K562 (cell line): ENCODE data around the gene HGFAC. TPM values are rescaled to one million over a fixed set of nuclear protein-coding genes. Genes with fewer than 3 reads are reported as not detected.

Source experiments
- ATAC-seq: fragments of 200-7000 bp; cut with Tn5 transposase; 3 replicates; pipeline ENCODE4 v1.9.1; 2020; ENCODE audit warnings: moderate library complexity
- BruUV-seq: library from RNA; stranded (reverse); fragments of 400-500 nt; replicated peaks from 2 replicates; lab custom pipeline; 2021; lab: Mats Ljungman, UMichigan
- CTCF ChIA-PET: fragments of 300-600 bp; formaldehyde crosslinking; extraction: SDS; loops from one replicate; lab custom pipeline; 2021; ENCODE audit warnings: low intra/inter-chr PET ratio; lab: Yijun Ruan, JAX
- POLR2A ChIA-PET: fragments of 300-600, 350-650 bp; sonication (Branson Sonifier 250); formaldehyde crosslinking; extraction: SDS; loops from one replicate; lab custom pipeline; 2021; ENCODE audit warnings: antibody characterized with exemption, inconsistent platforms; lab: Yijun Ruan, JAX
- DNase-seq, 4 experiments: peaks; one replicate each; pipeline versions ENCODE4 v3.0.0 to v3.0.0-alpha.2; 2011 to 2018; ENCODE audit warnings: low spot score in 3 of 4, mixed read lengths in 3 of 4; ENCODE audit errors: extremely low read depth in 1 of 4
- FAIRE-seq: peaks from 2 replicates; lab custom pipeline; 2011; peaks lifted over from hg19 to GRCh38; lab: Jason Lieb, UNC
- H2AFZ ChIP-seq: 2 replicates; pipeline ENCODE4 v1.6.0; 2011; ENCODE audit warnings: low read depth, low read length, control low read depth, inconsistent platforms
- H3K27ac ChIP-seq: fragments of 200-600 bp; 3 replicates; pipeline ENCODE4 v1.8.0; 2011; ENCODE audit warnings: low read depth, mild to moderate bottlenecking, control low read depth, inconsistent platforms, low read length, moderate library complexity, mixed read lengths; ENCODE audit errors: extremely low read depth
- H3K27me3 ChIP-seq, 2 experiments: fragments of 300-600 bp in 1 of 2; 2 replicates in 1 of 2; 3 replicates in 1 of 2; pipeline versions ENCODE4 v1.6.0 to v1.8.0; 2011; ENCODE audit warnings: inconsistent platforms in 2 of 2, low read length in 2 of 2, mild to moderate bottlenecking in 1 of 2, mixed read lengths in 1 of 2, moderate library complexity in 1 of 2; ENCODE audit not compliant: control insufficient read depth in 2 of 2, insufficient read depth in 2 of 2
- H3K36me3 ChIP-seq: fragments of 300-600 bp; 3 replicates; pipeline ENCODE4 v1.8.0; 2011; ENCODE audit warnings: mild to moderate bottlenecking, low read length, inconsistent platforms; ENCODE audit not compliant: control insufficient read depth, insufficient read depth
- H3K4me1 ChIP-seq, 2 experiments: fragments of 200-600 bp in 1 of 2; replicated peaks in 1 of 2; 2 replicates in 1 of 2; 3 replicates in 1 of 2; pipeline versions ENCODE4 v1.5.1 to v1.8.0; 2011; ENCODE audit warnings: inconsistent platforms in 2 of 2, low read length in 2 of 2, mild to moderate bottlenecking in 1 of 2, mixed read lengths in 1 of 2, moderate library complexity in 1 of 2; ENCODE audit not compliant: control insufficient read depth in 2 of 2, insufficient read depth in 2 of 2
- H3K4me2 ChIP-seq: 2 replicates; pipeline ENCODE4 v1.6.1; 2011; ENCODE audit warnings: low read length, control low read depth, inconsistent platforms, mixed read lengths; ENCODE audit not compliant: insufficient read depth
- H3K4me3 ChIP-seq: fragments of 200-600 bp; sonication (generic), shearing (Covaris generic); 2 replicates; pipeline ENCODE4 v1.5.1; 2016; ENCODE audit warnings: control low read depth, inconsistent platforms
- H3K79me2 ChIP-seq: fragments of 200-600 bp; 3 replicates; pipeline ENCODE4 v1.8.0; 2011; ENCODE audit warnings: low read length, inconsistent platforms; ENCODE audit not compliant: control insufficient read depth, insufficient read depth
- H3K9ac ChIP-seq, 2 experiments: 2 replicates each; pipeline versions ENCODE4 v1.6.0 to v1.6.1; 2011; ENCODE audit warnings: low read depth in 2 of 2, low read length in 2 of 2, control low read depth in 1 of 2, inconsistent platforms in 1 of 2, mild to moderate bottlenecking in 1 of 2, mixed read lengths in 1 of 2; ENCODE audit not compliant: insufficient read depth in 1 of 2
- H3K9me1 ChIP-seq: one replicate; pipeline ENCODE4 v1.6.0; 2011; ENCODE audit warnings: inconsistent platforms, mild to moderate bottlenecking, low read length, moderate library complexity; ENCODE audit not compliant: control insufficient read depth, insufficient read depth
- H3K9me3 ChIP-seq: replicated peaks from 2 replicates; pipeline ENCODE4 v1.5.1; 2011; ENCODE audit warnings: low read depth, low read length, inconsistent platforms; ENCODE audit not compliant: control insufficient read depth, insufficient read depth
- H4K20me1 ChIP-seq: replicated peaks from 2 replicates; pipeline ENCODE4 v1.6.1; 2011; ENCODE audit warnings: low read length, inconsistent platforms, mixed read lengths; ENCODE audit not compliant: control insufficient read depth, insufficient read depth
- AFF1 ChIP-seq, 2 experiments: fragments of 450-650 bp; IDR thresholded peaks; 2 replicates each; pipeline ENCODE4 v1.6.1; 2018; ENCODE audit warnings: mild to moderate bottlenecking in 2 of 2, low read depth in 1 of 2; ENCODE audit not compliant: partially characterized antibody in 2 of 2
- FOXK1 ChIP-seq: sonication (generic); formaldehyde crosslinking; IDR thresholded peaks from 2 replicates; pipeline ENCODE4 v1.8.0; 2022; ENCODE audit warnings: missing genetic modification reagents, mild to moderate bottlenecking, borderline replicate concordance
- HNRNPL ChIP-seq: fragments of 200-400 bp; formaldehyde crosslinking; IDR thresholded peaks from 2 replicates; pipeline ENCODE4 v1.6.1; 2017; ENCODE audit warnings: low read depth, mild to moderate bottlenecking, low read length
- KLF16 ChIP-seq: IDR thresholded peaks from 2 replicates; pipeline ENCODE4 v1.6.1; 2016; ENCODE audit warnings: antibody characterized with exemption
- PPARD ChIP-seq: fragments of 250-450 bp; sonication (Bioruptor Pico); IDR thresholded peaks from 2 replicates; pipeline ENCODE4 v1.8.0; 2022; ENCODE audit warnings: inconsistent platforms, mild to moderate bottlenecking, moderate library complexity
- TAF7 ChIP-seq: fragments of 450-650 bp; IDR thresholded peaks from 2 replicates; pipeline ENCODE4 v1.6.1; 2016; ENCODE audit warnings: missing genetic modification characterization, missing compliant biosample characterization
- U2AF2 ChIP-seq: fragments of 200-400 bp; formaldehyde crosslinking; optimal IDR thresholded peaks from 2 replicates; pipeline ENCODE3; 2017; ENCODE audit warnings: low read depth, mild to moderate bottlenecking, low read length
- XRCC5 ChIP-seq: fragments of 200-400 bp; formaldehyde crosslinking; IDR thresholded peaks from 2 replicates; pipeline ENCODE4 v1.6.1; 2017; ENCODE audit warnings: low read depth, mild to moderate bottlenecking, low read length
- ZBED1 ChIP-seq: IDR thresholded peaks from 2 replicates; pipeline ENCODE4 v1.6.1; 2014
- ZNF143 ChIP-seq: sonication (generic); formaldehyde crosslinking; IDR thresholded peaks from 2 replicates; pipeline ENCODE4 v1.9.0; 2022; ENCODE audit warnings: mild to moderate bottlenecking, missing genetic modification reagents
- ZNF586 ChIP-seq: fragments of 450-650 bp; formaldehyde crosslinking; conservative IDR thresholded peaks from 2 replicates; pipeline ENCODE4 v1.4.0; 2020; ENCODE audit warnings: mild to moderate bottlenecking, moderate library complexity
- WGBS: fragments of 100-300 bp; shearing (Covaris generic); methylation state at CpG from one replicate; pipeline ENCODE4 v1.1.6; 2016; ENCODE audit warnings: low coverage, mixed read lengths; ENCODE audit not compliant: insufficient coverage; ENCODE audit errors: missing lambda C conversion rate; 5-methylcytosine and 5-hydroxymethylcytosine counted together
- in situ Hi-C: fragments of 300-500 bp; cut with MboI; formaldehyde crosslinking; loops from 4 replicates; pipeline ENCODE4 v1.15.0; 2018; ENCODE audit warnings: inconsistent platforms, mixed read lengths
- intact Hi-C: fragments of 100-400 bp; cut with micrococcal nuclease; formaldehyde crosslinking; loops from 2 replicates; pipeline ENCODE4 v1.14.2; 2022
- polyA plus RNA-seq, 8 experiments: library from polyadenylated mRNA; depleted of rRNA in 4 of 8; stranded (reverse) in 5 of 8; unstranded in 3 of 8; fragments of >200 nt; fragmentation: Nextera tagmentation in 2 of 8; fragmentation: Illumina TruSeq in 1 of 8; extraction: Ambion mirVana in 2 of 8; extraction: Trizol in 1 of 8; gene quantifications; 2 replicates each; pipeline versions ENCODE4 v1.2.1 to v1.2.3, GENCODE V29; 2011 to 2014; ENCODE audit warnings: inconsistent platforms in 1 of 8, missing spikeins in 1 of 8
- total RNA-seq, 7 experiments: library from RNA; depleted of rRNA in 6 of 7; stranded (reverse); fragments of >200 nt in 6 of 7; fragmentation: Illumina TruSeq in 2 of 7; extraction: Trizol in 2 of 7; gene quantifications; 2 replicates each; pipeline versions ENCODE4 v1.2.1 to v1.2.3, GENCODE V29; 2011 to 2021; ENCODE audit warnings: low replicate concordance in 1 of 7
- TF ChIP-seq, protein P1 (sequence below): sonication (generic); formaldehyde crosslinking; IDR thresholded peaks from 2 replicates; pipeline ENCODE4 v1.8.0; 2022; ENCODE audit warnings: missing genetic modification reagents, mild to moderate bottlenecking, borderline replicate concordance
- TF ChIP-seq, protein P2 (sequence below): sonication (generic); formaldehyde crosslinking; IDR thresholded peaks from 2 replicates; pipeline ENCODE4 v1.8.0; 2022; ENCODE audit warnings: mild to moderate bottlenecking, missing genetic modification reagents

The HGFAC gene
- total and polyA plus RNA-seq, 9 of the 15 experiments (the other 6 are each of a cell fraction or from before 2014, with no cell fraction given) = 0.13 TPM; not detected in 8

DNA sequence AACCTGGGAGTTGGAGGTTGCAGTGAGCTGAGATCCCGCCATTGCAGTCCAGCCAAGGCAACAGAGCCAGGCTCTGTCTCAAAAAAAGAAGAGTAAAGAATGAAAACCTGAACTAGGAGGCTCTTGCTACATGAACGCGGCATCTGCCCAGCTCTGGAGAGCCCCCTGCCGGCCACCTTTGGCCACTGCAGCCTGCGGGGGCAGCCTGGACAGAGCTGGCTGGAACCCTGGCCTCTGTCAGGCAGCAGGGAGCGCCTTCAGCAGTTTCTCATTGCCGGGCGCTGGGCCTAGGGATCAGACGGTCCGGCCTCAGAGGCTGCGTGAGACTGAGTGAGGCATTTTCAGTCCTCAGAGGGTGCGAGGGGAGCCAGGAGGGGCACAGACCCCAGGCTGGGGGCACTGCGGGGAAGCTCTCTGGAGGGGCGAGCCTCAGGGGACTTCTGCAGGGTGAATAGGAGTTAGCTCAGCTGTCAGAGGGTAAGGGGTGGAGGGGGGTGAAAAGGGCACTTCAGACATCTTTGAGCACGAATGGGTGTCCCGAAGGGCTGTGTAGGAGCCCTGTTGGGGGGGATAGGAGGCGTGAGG, 38.9 kb downstream of the HGFAC start:
- no peaks in the 10 kb centered on the region for H3K9me1 ChIP-seq
- intact Hi-C loops (loop anchor here (1.0 kb wide), 1 partner anchor 400 kb away; no protein-coding TSS in a partner anchor), in situ Hi-C loops (no loop called here)
- CTCF ChIA-PET = interaction anchor here (0.6 to 1.5 kb wide), 5 partner anchors 10 to 374 kb away, joined by 3 to 4 read pairs (median 4); no protein-coding TSS in a partner anchor
- DNase-seq (peak; percentile 83 to 90 (median 86)), FAIRE-seq (peak; percentile 92), ATAC-seq (peak; percentile 94)
- no peak overlapping the region for H3K4me2 ChIP-seq
- 15% methylated on average over 11 of the region's 17 CpGs for WGBS
- POLR2A ChIA-PET = interaction anchor here (0.6 to 0.9 kb wide), 3 partner anchors 37 to 461 kb away, joined by 3 read pairs; no protein-coding TSS in a partner anchor
- H3K9me3 ChIP-seq = no peaks in the 10 kb centered on the region
- 0 out of 2 replicates have a peak overlapping the region, but pooled peaks have one; percentile 31 for H2AFZ ChIP-seq
- no peaks in the 10 kb centered on the region for H3K36me3 ChIP-seq
- peaks cover 0 to 48% of the 10 kb centered on the region in 2 experiments; a peak in 2 of 5 replicates for H3K4me1 ChIP-seq
- BruUV-seq = no TSS peak
- H3K79me2 ChIP-seq = no peaks in the 10 kb centered on the region
- no peak overlapping the region for H3K4me3 ChIP-seq
- H4K20me1 ChIP-seq = peaks cover 8% of the 10 kb centered on the region; the same call in 1 of the 2 replicates
- H3K27ac ChIP-seq = no peak overlapping the region
- H3K27me3 ChIP-seq = peaks cover 32 to 79% of the 10 kb centered on the region in 2 experiments; a peak in 4 of 5 replicates
- no peak overlapping the region for H3K9ac ChIP-seq
- TF ChIP-seq, protein P1, sequence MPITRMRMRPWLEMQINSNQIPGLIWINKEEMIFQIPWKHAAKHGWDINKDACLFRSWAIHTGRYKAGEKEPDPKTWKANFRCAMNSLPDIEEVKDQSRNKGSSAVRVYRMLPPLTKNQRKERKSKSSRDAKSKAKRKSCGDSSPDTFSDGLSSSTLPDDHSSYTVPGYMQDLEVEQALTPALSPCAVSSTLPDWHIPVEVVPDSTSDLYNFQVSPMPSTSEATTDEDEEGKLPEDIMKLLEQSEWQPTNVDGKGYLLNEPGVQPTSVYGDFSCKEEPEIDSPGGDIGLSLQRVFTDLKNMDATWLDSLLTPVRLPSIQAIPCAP (CRISPR knock-in tag) = no peak
- TF ChIP-seq ZNF586 (CRISPR knock-in tag) (no peak), KLF16 (peak; percentile 69; the same call in 1 of the 2 replicates), FOXK1 (no peak), TAF7 (tag) (no peak), ZNF143 (CRISPR knock-in tag) (no peak), PPARD (CRISPR knock-in tag) (no peak), U2AF2 (no peak), XRCC5 (peak; percentile 82), ZBED1 (no peak), HNRNPL (no peak), AFF1 (IDR thresholded peaks at IDR 0.05; ENCODE audit: low read depth in 1 of 2, partially characterized antibody in 2 of 2) (no peak)
- TF ChIP-seq, protein P2, sequence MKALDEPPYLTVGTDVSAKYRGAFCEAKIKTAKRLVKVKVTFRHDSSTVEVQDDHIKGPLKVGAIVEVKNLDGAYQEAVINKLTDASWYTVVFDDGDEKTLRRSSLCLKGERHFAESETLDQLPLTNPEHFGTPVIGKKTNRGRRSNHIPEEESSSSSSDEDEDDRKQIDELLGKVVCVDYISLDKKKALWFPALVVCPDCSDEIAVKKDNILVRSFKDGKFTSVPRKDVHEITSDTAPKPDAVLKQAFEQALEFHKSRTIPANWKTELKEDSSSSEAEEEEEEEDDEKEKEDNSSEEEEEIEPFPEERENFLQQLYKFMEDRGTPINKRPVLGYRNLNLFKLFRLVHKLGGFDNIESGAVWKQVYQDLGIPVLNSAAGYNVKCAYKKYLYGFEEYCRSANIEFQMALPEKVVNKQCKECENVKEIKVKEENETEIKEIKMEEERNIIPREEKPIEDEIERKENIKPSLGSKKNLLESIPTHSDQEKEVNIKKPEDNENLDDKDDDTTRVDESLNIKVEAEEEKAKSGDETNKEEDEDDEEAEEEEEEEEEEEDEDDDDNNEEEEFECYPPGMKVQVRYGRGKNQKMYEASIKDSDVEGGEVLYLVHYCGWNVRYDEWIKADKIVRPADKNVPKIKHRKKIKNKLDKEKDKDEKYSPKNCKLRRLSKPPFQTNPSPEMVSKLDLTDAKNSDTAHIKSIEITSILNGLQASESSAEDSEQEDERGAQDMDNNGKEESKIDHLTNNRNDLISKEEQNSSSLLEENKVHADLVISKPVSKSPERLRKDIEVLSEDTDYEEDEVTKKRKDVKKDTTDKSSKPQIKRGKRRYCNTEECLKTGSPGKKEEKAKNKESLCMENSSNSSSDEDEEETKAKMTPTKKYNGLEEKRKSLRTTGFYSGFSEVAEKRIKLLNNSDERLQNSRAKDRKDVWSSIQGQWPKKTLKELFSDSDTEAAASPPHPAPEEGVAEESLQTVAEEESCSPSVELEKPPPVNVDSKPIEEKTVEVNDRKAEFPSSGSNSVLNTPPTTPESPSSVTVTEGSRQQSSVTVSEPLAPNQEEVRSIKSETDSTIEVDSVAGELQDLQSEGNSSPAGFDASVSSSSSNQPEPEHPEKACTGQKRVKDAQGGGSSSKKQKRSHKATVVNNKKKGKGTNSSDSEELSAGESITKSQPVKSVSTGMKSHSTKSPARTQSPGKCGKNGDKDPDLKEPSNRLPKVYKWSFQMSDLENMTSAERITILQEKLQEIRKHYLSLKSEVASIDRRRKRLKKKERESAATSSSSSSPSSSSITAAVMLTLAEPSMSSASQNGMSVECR = no peak
